HK-2 (cell line): ENCODE results near the gene CYP4F12.
"Not testable (repeated sequence)": the region's sequence is repeated elsewhere in the genome, so short reads cannot be mapped to it uniquely, and the experiment has no call there.

ENCODE experiments used
- DNase-seq: peaks from one replicate; pipeline ENCODE4 v3.0.0-alpha.2; 2018; ENCODE audit not compliant: unreplicated experiment

The CYP4F12 gene

DNA sequence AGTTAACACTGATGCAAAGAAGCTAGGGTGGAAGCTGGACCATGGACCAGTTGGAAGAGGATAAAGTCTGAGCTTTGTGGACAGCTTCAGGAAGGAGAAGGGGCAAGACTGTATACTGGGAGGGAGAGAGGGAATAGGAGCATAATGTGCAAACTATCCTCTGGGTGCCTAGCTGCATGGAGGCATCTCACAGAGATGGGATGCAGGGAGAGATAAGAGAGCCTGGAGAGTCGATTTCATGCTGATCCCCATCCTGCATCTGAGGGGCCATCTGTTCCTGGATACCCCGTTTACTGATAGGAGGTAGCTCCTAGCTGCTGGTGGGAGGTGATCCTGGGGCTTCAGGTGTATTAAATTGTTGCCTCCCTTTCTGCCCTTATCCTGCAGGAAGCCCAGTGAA is 23.4 kb upstream of the CYP4F12 start:
- no peak for DNase-seq

GRCh38 chr19:15650123-15650522 is 22.8 kb upstream of the CYP4F12 start:
- DNase-seq, result not testable (repeated sequence)

GRCh38 chr19:15651791-15652190 is 21.1 kb upstream of the CYP4F12 start:
- no peak for DNase-seq

DNA sequence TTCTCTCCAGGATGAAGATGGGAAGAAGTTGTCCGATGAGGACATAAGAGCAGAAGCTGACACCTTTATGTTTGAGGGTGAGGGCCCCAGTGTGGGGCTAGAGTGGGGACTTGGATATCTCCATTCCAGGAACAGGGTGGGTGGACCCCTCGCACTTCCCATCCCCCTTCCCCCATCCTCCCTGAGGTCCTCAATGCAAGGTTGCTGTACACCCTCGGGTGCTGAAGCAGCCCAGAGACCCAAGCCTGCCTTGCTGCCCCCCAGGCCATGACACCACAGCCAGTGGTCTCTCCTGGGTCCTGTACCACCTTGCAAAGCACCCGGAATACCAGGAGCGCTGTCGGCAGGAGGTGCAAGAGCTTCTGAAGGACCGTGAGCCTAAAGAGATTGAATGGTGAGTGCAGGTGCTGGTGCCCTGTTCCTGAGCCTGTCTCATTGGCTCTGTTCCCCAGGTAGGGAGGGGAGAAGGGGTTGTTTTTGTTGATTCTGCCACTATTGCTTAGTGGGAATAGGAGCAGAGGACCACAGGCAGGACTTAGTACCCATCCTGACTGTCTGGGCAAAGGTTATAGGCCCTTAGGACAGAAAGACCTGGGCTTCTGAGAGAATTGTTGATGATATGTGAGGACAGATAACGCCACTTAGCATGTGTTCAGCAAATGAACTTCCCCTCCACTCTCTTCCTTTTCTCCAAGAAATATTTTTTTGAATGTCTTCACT is 20.2 kb upstream of the CYP4F12 start:
- DNase-seq, result no peak

GRCh38 chr19:15656467-15656866 is 16.4 kb upstream of the CYP4F12 start:
- no peak for DNase-seq

- no peak for DNase-seq
Observed at GRCh38 chr19:15663247-15663646, 9.6 kb upstream of the CYP4F12 start.

DNA sequence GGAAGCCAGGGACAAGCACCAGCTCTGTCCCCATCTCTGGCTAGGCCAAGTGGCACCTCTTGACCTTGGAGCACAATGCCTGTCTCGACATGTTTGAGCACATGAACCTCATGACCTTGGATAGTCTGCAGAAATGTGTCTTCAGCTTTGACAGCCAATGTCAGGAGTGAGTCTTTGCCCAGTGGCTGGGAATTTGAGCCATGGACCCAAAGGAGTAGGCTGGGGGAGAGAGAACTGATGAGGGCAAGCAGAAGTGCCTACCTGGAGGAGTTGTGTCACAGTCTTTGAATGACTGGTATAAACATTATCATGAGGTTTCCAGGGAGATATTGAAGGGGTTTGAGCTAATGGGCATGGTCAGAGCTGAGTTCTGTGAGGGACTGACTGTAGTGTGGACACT is 6.7 kb upstream of the CYP4F12 start:
- DNase-seq, result no peak

DNA sequence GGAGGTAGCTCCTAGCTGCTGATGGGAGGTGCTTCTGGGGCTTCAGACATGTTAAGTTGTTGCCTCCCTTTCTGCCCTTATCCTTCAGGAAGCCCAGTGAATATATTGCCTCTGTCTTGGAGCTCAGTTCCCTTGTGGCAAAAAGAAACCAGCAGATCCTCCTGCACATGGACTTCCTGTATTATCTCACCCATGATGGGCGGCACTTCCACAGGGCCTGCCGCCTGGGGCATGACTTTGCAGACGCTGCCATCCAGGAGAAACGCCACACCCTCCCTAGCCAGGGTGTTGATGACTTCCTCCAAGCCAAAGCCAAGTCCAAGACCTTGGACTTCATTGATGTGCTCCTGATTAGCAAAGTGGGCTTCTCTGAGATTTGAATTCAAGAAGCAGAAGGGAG is 6.0 kb upstream of the CYP4F12 start:
- DNase-seq, result no peak

- no peak for DNase-seq
Observed at GRCh38 chr19:15669440-15669839, 3.4 kb upstream of the CYP4F12 start.

DNA sequence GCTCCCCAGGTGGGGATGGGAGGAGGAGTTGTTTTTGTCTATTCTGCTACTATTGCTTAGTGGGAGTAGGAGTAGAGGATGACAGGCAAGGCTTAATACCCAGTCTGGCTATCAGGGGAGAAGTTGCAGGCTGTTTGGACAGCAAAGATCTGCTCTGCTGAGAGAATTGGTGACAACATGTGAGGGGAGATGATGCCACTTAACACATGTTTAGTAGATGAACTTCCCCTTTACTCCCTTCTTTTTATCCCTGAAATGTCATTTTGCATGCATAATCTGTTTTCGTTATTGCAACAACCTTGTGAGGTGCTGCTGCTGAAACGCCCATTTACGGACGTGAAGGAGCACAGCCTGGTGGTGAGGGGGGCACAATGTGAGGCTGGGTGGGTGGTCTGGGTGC is 3.0 kb upstream of the CYP4F12 start:
- no peak for DNase-seq

GRCh38 chr19:15671237-15671821 is 1.6 kb upstream of the CYP4F12 start:
- no peak for DNase-seq

DNA sequence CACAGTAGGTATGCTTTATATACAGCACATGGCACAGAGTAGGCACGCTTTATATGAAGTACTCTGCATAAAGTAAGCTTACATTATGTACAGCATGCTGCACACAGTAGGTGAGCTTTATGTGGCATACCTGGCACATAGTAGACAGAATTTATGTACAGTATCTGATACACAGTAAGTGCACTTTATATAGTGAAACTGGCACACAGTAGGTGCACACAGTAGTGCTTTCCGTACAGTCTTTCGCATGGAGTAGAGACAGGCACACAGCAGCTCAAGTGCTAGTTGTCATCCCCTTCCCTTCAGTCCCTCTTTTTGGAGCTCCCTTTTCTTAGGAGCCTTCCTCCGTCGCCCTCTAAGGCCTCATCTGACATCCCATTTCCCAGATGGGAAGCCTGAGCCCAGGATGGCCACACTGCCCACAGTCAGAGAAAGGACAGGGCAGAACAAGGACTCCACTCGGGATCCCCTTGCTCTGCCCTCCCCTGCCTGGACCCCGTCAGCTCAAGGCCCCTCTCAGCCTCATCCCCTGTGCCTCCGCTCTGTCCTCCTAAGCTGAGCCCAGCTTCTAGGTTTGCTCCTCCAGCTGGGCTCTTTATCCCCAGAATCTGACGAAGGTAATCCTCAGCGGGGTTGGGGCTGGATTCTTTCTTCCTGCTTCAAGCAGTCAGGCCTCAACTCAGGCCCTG is 852 bp upstream of the CYP4F12 start:
- no peak for DNase-seq

- DNase-seq, result no peak
Observed at GRCh38 chr19:15673176-15673654, 328 bp downstream of the CYP4F12 start.

DNA sequence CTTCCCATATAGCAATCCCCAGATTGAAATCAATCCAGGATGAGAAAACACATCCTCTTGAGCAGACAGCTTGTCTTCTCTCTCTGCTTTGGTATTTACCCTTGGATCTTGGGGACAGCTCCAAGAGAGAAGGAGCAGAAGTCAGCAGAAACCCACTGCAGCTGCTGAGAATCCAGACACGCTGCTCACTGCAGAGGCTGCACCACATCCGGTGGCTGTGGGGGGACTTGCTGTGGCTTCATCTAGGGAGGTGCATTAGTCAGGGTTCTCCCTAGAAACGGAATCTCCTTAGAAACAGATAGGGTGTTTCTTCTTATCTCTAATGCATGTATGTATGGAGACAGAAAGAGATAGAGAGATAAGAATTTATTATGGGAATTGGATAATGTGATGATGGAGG is 2.7 kb downstream of the CYP4F12 start:
- no peak for DNase-seq

GRCh38 chr19:15679089-15679488 is 6.2 kb downstream of the CYP4F12 start:
- DNase-seq, result no peak

GRCh38 chr19:15679865-15680264 is 7.0 kb downstream of the CYP4F12 start:
- DNase-seq, result not testable (repeated sequence)

DNA sequence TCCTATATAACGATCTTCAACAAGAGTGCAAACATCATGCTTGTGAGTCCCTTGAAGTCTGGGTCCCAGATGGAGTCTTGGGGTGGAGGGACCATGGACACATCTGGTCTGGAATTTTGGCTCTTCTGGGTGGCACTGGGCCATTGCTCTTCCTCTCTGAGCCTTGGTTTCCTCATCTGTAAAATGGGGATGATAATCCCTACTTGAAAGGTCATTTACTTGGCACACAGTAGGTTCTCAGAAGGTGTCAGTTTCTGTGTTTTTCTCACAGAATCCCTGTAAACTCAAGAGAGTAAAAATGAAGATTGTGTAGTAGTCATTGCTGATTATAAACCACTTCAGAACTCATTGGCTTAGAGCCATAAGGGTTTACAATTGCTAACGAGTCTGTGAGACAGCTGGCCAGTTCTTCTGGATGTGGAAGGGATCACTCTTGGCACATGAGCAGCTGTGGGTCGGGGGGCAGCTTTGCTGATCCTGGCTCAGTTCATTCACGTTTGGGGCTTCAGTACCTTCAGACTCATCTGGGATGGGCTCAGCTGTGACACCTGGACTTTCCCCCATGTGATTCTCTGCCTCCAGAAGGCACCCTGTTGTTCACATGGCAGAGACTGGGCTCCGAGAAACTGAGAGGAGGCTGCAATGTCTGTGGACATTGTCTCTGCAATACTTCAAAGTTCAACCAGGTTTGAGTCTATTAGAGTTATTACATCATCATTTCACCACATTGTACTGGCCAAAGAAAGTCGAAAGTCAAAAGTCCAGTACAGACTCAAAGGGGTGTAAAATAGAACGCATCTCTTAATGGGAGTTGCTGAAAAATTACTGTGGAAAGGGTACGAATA is 7.8 kb downstream of the CYP4F12 start:
- no peak for DNase-seq

- DNase-seq, result no peak
Observed at GRCh38 chr19:15683411-15683810, 10.5 kb downstream of the CYP4F12 start.

DNA sequence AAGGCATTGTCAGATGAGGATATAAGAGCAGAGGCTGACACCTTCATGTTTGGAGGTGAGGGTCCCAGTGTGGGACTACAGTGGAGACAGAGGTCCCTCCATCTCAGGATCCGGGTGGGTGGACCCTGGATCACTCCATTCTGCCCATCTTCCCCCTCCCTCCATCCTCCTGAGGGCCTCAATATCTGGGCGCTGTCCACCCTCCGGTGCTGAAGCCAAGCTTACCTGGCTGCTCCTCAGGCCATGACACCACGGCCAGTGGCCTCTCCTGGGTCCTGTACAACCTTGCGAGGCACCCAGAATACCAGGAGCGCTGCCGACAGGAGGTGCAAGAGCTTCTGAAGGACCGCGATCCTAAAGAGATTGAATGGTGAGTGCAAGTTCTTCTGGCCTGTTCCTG is 11.9 kb downstream of the CYP4F12 start:
- peak; percentile 11 for DNase-seq

GRCh38 chr19:15696654-15697194 is 23.8 kb downstream of the CYP4F12 start:
- no peak for DNase-seq

DNA sequence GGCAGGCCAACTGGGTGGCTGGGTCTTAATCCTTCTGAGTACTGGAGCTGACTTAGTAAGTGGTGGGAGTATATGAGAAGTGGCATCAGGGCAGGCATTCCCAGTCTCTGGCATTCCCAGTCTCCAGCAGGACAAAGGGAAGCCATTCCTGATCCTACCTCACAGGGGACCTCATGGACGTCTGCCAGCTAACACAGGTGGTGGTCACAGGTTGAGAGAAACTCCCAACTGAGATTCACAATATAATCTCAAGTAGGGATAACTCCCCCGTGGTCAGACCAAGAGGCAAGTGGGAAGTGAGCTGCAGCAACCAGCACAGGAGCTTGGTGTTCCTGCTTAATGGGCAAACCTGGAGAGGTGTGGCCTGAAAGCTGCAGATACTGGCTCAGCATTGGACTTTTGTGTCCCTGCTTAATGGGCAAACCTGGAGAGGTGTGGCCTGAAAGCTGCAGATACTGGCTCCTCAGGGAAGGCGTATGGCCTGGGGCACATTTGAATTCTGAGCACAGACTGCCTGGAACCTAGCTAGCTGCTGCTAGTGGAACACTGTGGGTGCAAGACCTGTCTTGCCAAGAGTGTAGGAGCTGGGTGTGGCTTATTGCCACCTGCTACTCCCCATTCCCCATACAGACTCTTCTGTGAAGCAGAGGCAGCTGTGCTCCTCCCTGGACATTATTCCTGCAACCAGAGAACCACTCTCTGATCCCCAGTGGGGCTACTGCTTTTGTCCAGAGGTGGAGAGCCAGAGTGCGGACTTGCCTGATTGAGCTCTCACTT is 29.1 kb downstream of the CYP4F12 start:
- DNase-seq, result no peak
